SJCRH30 (cell line): ENCODE measurements around the gene CFD. TPM values are rescaled to one million over a fixed set of nuclear protein-coding genes. Genes with fewer than 3 reads are reported as not detected.

Experiments
- DNase-seq, 2 experiments: peaks; one replicate each; pipeline ENCODE4 v3.0.0-alpha.2; 2015 to 2020
- H3K27ac ChIP-seq: fragments of 250-450 bp; sonication (Bioruptor Pico); 2 replicates; pipeline ENCODE4 v1.5.1; 2020; ENCODE audit warnings: mild to moderate bottlenecking, moderate library complexity
- H3K27me3 ChIP-seq: fragments of 250-450 bp; sonication (Bioruptor Pico); 2 replicates; pipeline ENCODE4 v1.5.1; 2020; ENCODE audit warnings: mild to moderate bottlenecking, moderate library complexity
- H3K36me3 ChIP-seq: fragments of 250-450 bp; sonication (Bioruptor Pico); 2 replicates; pipeline ENCODE4 v1.5.1; 2020; ENCODE audit warnings: mild to moderate bottlenecking, moderate library complexity
- H3K4me1 ChIP-seq: fragments of 250-450 bp; sonication (Bioruptor Pico); 2 replicates; pipeline ENCODE4 v1.5.1; 2020; ENCODE audit warnings: mild to moderate bottlenecking, moderate library complexity
- H3K4me3 ChIP-seq: fragments of 250-450 bp; sonication (Bioruptor Pico); 2 replicates; pipeline ENCODE4 v1.5.1; 2020; ENCODE audit warnings: mild to moderate bottlenecking, moderate library complexity
- H3K9me3 ChIP-seq: fragments of 250-450 bp; sonication (Bioruptor Pico); replicated peaks from 2 replicates; pipeline ENCODE4 v1.5.1; 2020; ENCODE audit warnings: mild to moderate bottlenecking, moderate library complexity
- total RNA-seq: library from RNA; depleted of rRNA; stranded (reverse); fragments of >200 nt; shearing (Covaris generic); gene quantifications from 2 replicates; pipeline ENCODE4 v1.2.3, GENCODE V29; 2014

The CFD gene
- total RNA-seq, 1 experiment from 2014 or later, result 0.08 TPM

GRCh38 chr19:892243-892893, 32.9 kb downstream of the CFD start:
- Histone ChIP-seq H3K36me3 (peaks cover 4% of the 10 kb centered on the region; the same call in 1 of the 2 replicates), H3K27me3 (no peaks in the 10 kb centered on the region), H3K4me3 (peak overlapping the region; percentile 99), H3K27ac (no peak overlapping the region; the same call in 1 of the 2 replicates), H3K4me1 (no peaks in the 10 kb centered on the region), H3K9me3 (no peaks in the 10 kb centered on the region)
- peak; percentile 41 to 54 for DNase-seq

GRCh38 chr19:892894-893689, 33.6 kb downstream of the CFD start, which contains the start of the genes MED16 and RNU6-9:
Gene MED16 (minus strand): TSS chr19:893187. CDS start chr19:891131, 2,056 bp downstream.
Gene RNU6-9 (plus strand): TSS chr19:893484.
- peaks cover 4% of the 10 kb centered on the region; the same call in 1 of the 2 replicates for H3K36me3 ChIP-seq
- no peaks in the 10 kb centered on the region for H3K4me1 ChIP-seq
- DNase-seq, result peak; percentile 93 to 96
- H3K4me3 ChIP-seq, result peak within 1 kb of the TSS; percentile 99
- H3K27me3 ChIP-seq, result no peaks in the 10 kb centered on the region
- H3K9me3 ChIP-seq, result no peaks in the 10 kb centered on the region
- H3K27ac ChIP-seq, result peak within 1 kb of the TSS; percentile 94

- Histone ChIP-seq H3K4me1 (no peaks in the 10 kb centered on the region), H3K36me3 (peaks cover 4% of the 10 kb centered on the region; the same call in 1 of the 2 replicates)
- no peak for DNase-seq
These were observed 37.0 kb downstream of the CFD start for GRCh38 chr19:896434-896833.

GRCh38 chr19:896999-897398, 37.5 kb downstream of the CFD start:
- no peaks in the 10 kb centered on the region for H3K4me1 ChIP-seq
- no peak for DNase-seq
- H3K36me3 ChIP-seq, result peaks cover 4% of the 10 kb centered on the region; the same call in 1 of the 2 replicates
- H3K4me3 ChIP-seq, result no peak overlapping the region
- no peaks in the 10 kb centered on the region for H3K27me3 ChIP-seq
- no peaks in the 10 kb centered on the region for H3K9me3 ChIP-seq
- H3K27ac ChIP-seq, result no peak overlapping the region

More at GRCh38 chr19:896434-896833, 37.0 kb downstream of the CFD start:
- Histone ChIP-seq H3K27ac (no peak overlapping the region), H3K27me3 (no peaks in the 10 kb centered on the region), H3K9me3 (no peaks in the 10 kb centered on the region), H3K4me3 (no peak overlapping the region)

GRCh38 chr19:897442-898039, 38.1 kb downstream of the CFD start:
- no peak for DNase-seq
- H3K4me3 ChIP-seq, result no peak overlapping the region
- H3K9me3 ChIP-seq, result no peaks in the 10 kb centered on the region

GRCh38 chr19:898663-899062, 39.2 kb downstream of the CFD start:
- Histone ChIP-seq H3K9me3 (no peaks in the 10 kb centered on the region), H3K4me3 (no peak overlapping the region), H3K4me1 (peaks cover 4% of the 10 kb centered on the region; the same call in 1 of the 2 replicates), H3K27ac (no peak overlapping the region), H3K27me3 (no peaks in the 10 kb centered on the region), H3K36me3 (peaks cover 4% of the 10 kb centered on the region; the same call in 1 of the 2 replicates)
- peak; percentile 70 to 78 for DNase-seq

More at GRCh38 chr19:897442-898039, 38.1 kb downstream of the CFD start:
- H3K27ac ChIP-seq, result no peak overlapping the region
- peaks cover 4% of the 10 kb centered on the region; the same call in 1 of the 2 replicates for H3K36me3 ChIP-seq
- H3K4me1 ChIP-seq, result peaks cover 2% of the 10 kb centered on the region; the same call in 1 of the 2 replicates
- H3K27me3 ChIP-seq, result no peaks in the 10 kb centered on the region

- no peaks in the 10 kb centered on the region for H3K9me3 ChIP-seq
- no peaks in the 10 kb centered on the region for H3K27me3 ChIP-seq
- H3K4me1 ChIP-seq, result peaks cover 8% of the 10 kb centered on the region; the same call in 1 of the 2 replicates
- no peak overlapping the region for H3K27ac ChIP-seq
- H3K4me3 ChIP-seq, result no peak overlapping the region
- DNase-seq, result no peak
- peaks cover 4% of the 10 kb centered on the region; the same call in 1 of the 2 replicates for H3K36me3 ChIP-seq
These were observed 40.0 kb downstream of the CFD start for GRCh38 chr19:899336-900042.

- no peaks in the 10 kb centered on the region for H3K9me3 ChIP-seq
- H3K36me3 ChIP-seq, result peaks cover 4% of the 10 kb centered on the region; the same call in 1 of the 2 replicates
- peaks cover 8% of the 10 kb centered on the region; the same call in 1 of the 2 replicates for H3K4me1 ChIP-seq
- H3K27me3 ChIP-seq, result no peaks in the 10 kb centered on the region
- no peak overlapping the region for H3K4me3 ChIP-seq
- H3K27ac ChIP-seq, result no peak overlapping the region
- no peak for DNase-seq
These were observed 40.5 kb downstream of the CFD start for GRCh38 chr19:900043-900301.

GRCh38 chr19:900302-901111, 41.0 kb downstream of the CFD start:
- no peaks in the 10 kb centered on the region for H3K27me3 ChIP-seq
- no peak overlapping the region for H3K4me3 ChIP-seq
- peak; percentile 39 to 56 for DNase-seq
- H3K9me3 ChIP-seq, result no peaks in the 10 kb centered on the region
- H3K27ac ChIP-seq, result no peak overlapping the region
- peaks cover 4% of the 10 kb centered on the region; the same call in 1 of the 2 replicates for H3K36me3 ChIP-seq
- peaks cover 8% of the 10 kb centered on the region; the same call in 1 of the 2 replicates for H3K4me1 ChIP-seq

GRCh38 chr19:901216-902092, 42.0 kb downstream of the CFD start:
- no peak overlapping the region for H3K4me3 ChIP-seq
- no peaks in the 10 kb centered on the region for H3K9me3 ChIP-seq
- H3K4me1 ChIP-seq, result peaks cover 8% of the 10 kb centered on the region; the same call in 1 of the 2 replicates
- DNase-seq, result no peak
- no peaks in the 10 kb centered on the region for H3K27me3 ChIP-seq
- H3K36me3 ChIP-seq, result peaks cover 4% of the 10 kb centered on the region; the same call in 1 of the 2 replicates
- H3K27ac ChIP-seq, result no peak overlapping the region

GRCh38 chr19:902093-902370, 42.6 kb downstream of the CFD start:
- H3K36me3 ChIP-seq, result peaks cover 3% of the 10 kb centered on the region; the same call in 1 of the 2 replicates
- no peak overlapping the region; the same call in 1 of the 2 replicates for H3K27ac ChIP-seq
- no peak for DNase-seq
- H3K4me1 ChIP-seq, result peaks cover 8% of the 10 kb centered on the region; the same call in 1 of the 2 replicates
- no peaks in the 10 kb centered on the region for H3K27me3 ChIP-seq
- H3K9me3 ChIP-seq, result no peaks in the 10 kb centered on the region
- no peak overlapping the region for H3K4me3 ChIP-seq

- H3K27me3 ChIP-seq, result no peaks in the 10 kb centered on the region
- no peaks in the 10 kb centered on the region for H3K9me3 ChIP-seq
- peak overlapping the region; percentile 83 for H3K27ac ChIP-seq
- H3K4me1 ChIP-seq, result peaks cover 8% of the 10 kb centered on the region; the same call in 1 of the 2 replicates
- peak overlapping the region; percentile 43; the same call in 1 of the 2 replicates for H3K4me3 ChIP-seq
- no peaks in the 10 kb centered on the region for H3K36me3 ChIP-seq
- no peak for DNase-seq
These were observed 43.2 kb downstream of the CFD start for GRCh38 chr19:902446-903226.
